A172 (cell line): ENCODE data around the gene HAP1. TPM values are rescaled to one million over a fixed set of nuclear protein-coding genes. Genes with fewer than 3 reads are reported as not detected.
A peak's percentile ranks its signal among the peaks of the same experiment; 100 is the strongest.
"Not testable (repeated sequence)": the region's sequence is repeated elsewhere in the genome, so short reads cannot be mapped to it uniquely, and the experiment has no call there.

Source experiments
- DNase-seq: peaks from one replicate; pipeline ENCODE4 v3.0.0-alpha.2; 2015; ENCODE audit warnings: low spot score
- total RNA-seq: library from RNA; depleted of rRNA; stranded (reverse); fragments of >200 nt; shearing (Covaris generic); gene quantifications from 2 replicates; pipeline ENCODE4 v1.2.3, GENCODE V29; 2014

HAP1 gene
- total RNA-seq, 1 experiment from 2014 or later: 0.43 TPM

DNA sequence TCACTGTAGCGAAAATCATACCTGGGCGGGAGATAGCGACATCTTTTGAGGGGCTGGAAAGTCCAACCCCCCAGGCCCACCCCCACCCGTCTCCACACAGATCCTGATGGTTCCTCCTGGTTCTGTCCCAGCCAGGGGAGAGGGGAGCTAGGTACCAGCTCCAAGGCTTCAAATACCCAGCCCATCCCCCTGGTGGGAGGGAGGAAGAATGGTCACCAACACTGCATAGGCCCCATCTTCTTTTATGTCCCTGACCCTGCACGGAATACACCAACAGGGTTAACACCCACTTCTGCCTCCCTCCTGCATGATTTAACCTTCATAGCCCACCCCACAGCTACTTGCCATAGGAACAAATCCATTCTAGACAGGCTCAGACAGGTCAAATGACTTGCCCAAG, 9.3 kb downstream of the HAP1 start:
- DNase-seq: no peak

DNA sequence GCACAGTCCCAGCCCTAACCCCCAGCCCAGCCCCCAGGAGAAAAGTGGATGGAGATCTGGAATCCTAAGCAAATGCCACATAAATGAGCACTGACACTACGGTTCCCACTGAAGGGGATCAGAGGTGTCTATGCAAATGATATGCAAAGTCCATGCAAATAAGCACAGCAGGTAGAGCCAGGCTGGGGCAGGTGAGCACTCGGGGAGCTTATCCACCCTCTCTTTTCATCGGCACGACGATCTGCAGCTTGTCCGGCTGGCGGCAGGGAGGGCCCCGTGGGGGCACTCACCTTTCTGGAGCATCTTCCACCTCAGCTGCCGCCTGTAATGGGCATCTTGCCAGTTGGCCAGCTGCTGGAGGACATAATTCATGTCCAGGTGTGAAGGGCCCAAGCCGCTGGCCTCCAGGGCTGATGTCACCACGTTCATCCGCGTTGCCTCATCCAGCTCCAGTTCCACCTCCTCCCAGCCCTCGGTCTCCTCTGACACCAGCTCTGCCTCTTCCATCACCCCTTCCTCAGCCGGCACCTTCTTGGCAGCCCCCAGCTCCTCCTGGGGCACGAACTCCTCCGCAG, 9.9 kb downstream of the HAP1 start:
- no peak for DNase-seq

DNA sequence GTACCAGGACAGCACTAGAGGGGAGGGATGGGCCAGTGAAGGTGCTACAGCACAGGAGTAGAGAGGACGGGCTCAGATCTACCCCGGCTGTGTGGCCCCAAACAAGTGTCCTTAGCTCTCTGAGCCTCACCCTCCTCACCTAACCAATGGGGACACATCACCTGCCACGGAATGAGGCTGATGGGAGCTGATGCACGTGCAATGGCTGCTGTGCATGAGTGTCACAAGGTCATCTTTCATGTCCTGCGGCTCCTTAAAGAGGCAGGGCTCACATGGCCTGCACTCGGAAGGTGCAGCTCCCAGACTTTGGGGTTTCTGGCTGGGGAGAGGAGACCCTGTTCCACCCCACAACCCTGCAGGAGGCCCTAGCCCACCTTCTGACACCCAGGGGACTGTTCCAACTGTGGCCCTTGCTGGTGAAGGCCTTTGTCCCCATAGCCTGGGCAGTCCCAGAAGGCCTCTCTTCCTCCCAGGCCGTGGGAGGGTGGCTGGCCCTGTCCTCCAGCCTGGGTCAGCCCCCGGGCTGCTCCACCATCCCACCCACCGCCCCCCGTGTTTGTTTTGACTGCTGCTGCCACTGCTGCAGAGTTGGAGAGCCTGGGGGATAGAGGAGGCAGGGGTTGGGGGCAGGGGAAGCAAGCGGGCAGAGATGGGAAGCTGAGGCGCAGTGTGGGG, 10.5 kb downstream of the HAP1 start:
- DNase-seq: no peak

DNA sequence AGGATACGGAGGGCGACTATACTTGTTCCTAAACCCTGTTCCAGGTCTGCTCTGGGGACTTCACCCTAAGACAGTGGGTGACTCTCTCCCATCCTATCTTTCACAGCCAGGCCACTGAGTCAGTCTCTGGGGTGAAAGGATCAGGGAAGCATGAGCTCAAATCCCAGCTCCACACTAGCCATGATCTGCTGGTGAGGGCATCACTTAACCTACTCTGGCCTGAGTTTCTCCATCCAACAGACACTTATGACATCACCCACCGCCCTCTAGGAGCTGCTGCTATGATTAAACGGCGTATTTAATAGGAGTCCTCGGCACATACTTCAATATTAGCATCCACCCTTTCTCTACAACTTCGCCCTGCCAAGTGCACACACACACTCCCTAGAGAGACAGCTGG, 12.2 kb downstream of the HAP1 start:
- DNase-seq: no peak

DNA sequence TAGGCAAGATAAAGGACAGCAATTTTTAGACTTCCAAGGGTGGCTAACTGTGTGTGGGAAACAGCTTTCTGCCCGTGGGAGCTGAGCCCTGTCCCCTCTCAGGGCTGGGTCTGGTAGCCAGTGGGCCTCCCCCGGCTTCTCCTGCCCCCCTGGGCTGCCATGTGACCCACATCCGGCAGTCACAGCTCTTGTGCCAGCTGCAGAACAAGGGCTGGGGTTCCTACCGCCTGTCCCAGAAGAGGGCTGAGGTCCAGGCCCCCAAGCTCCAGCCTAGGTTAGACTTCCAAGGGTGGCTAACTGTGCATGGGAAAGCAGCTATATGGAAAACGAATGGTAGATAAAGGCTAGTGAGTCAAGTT, 16.2 kb downstream of the HAP1 start:
- no peak for DNase-seq

DNA sequence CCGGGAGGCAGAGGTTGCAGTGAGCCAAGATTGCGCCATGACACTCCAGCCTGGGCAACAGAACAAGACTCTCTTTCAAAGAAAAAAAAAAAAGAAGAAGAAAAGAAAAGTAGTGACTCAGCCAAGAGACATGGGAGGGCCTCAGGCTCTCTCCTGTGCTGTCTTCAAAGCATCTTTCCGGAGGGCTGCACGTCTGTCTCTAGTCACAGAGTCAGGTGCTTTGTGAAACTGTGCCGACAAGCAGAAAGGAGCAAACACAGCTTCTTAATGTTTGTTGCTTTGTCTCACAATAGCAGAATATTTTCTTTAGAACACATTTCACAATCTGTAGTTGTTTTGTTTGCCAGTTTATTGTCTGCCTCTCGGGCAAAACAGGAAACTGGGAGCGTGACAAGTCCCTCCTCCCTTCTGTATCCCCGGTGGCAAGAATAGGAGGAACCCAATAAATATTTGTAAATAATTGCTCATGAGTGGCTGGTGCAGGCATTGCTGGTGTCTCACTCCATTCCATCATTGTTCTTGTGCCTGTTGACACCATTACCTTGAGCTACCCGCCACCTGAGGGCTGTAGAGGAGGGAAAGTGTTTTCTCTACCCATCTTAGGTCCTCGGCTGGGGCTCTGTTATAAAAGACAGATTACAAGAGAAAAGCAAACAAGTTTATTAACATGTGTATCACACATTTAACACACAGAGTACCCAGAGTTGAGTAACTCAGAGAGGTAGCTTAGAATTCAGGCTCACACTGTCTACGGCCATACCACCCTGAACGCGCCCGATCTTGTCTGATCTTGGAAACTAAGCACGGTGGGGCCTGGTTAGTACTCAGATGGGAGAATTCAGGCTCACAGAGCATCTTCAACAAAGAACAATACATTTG, 16.8 kb downstream of the HAP1 start:
- peak; percentile 40 for DNase-seq

DNA sequence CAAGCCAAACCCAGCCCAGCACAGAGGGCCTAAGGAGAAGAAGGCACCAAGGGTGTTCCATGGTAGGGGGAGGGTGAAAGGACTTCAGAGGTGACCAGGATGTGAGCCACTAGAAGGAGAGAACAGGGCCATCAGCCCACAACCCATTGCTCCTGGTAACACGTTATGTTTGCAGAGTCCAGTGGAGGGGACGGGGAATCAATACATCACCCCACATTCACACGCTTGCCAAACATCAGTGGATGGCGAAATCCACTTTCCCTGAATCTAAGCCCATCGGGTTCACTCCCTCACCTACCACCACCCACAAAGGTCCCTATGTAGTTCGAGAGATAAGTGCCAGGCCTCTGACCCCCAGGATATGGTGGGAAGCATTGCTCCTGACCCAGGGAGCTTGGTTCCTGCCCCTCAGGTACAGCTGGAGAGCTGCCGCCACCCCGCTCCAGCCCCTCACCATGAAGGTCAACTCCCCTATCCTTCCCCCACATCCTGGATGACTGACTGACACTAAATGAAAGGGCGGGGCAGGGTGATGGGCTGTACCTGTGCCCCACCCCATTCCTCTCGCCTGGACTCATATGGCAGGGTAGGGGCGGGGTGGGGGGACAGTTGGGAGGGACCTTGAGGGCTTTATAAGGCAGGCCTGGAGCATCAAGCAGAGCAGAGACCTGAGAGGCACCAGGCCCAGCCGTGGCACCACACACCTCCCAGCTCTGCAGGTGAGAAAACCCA, 22.6 kb downstream of the HAP1 start, which contains the start of gene GAST:
Gene GAST, plus strand, starts transcription at position 663 of the 732 bp plus-strand sequence. CDS start 3,106 bp downstream, outside the sequence.
- DNase-seq: no peak

DNA sequence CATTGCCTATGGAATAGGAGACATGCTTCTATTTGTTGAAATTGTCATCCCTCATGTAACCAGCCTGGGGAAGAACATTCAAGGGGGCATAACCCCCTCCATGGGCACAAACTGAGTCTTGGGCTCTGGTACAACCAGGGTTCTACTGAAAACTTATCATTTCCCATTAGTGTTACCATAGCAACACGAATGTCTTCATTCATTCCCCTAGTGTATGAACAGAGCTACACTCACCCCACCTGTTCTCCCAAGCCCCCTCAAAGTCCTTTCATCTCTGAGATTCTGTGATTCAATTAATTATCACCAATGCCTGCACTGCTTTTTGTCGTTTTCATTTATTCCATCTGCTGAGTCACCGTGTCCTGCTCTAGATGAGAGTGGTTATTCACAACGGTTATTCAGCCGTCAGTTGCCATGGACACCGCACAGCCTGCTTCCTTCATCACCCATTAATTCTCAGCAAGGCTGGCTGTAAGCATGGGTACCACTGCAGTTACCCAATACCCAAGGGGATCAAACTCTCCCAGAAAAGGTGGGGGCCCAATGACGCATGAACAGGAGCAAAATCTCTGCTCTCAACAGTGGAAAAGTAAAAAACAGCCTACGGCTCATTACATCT, 23.9 kb downstream of the HAP1 start:
- peak; percentile 88 for DNase-seq

DNA sequence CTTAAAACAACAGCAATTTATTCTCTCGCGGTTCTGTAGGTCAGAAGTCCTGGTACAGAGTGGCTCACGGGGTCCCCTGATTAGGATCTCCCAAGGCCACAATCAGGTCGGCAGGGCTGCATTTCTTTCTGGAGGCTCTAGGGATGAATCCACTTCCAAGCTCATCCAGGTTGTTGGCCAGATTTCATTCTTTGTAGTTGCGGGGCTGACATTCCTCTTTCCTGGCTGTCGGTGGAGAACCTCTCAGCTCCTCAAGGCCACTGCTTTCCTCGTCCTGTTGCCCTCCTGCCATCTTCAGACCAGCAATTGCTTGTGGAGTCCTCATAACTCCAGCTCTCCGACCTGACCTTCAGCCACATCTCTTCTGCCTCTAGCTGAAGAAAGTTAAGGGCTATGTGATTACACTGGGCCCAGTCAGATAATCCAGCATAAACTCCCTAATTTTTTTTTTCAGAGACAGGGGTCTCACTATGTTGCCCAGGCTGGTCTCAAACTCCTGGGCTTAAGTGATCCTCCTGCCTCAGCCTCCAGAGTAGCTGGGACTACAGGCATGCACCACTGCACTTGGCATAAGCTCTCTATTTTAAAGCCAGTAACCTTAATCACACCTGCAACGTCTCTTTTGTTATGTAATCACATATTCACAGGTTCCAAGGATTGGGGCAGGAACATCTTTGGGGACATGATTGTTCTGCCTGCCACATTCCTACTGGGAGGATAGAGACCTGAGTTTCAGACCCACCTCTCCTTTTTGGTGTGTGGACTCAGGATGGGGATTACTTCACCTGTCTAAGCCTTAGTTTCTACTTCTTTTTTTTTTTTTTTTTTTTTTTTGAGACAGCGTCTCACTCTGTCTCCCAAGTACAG, 26.4 kb downstream of the HAP1 start:
- DNase-seq: no peak

DNA sequence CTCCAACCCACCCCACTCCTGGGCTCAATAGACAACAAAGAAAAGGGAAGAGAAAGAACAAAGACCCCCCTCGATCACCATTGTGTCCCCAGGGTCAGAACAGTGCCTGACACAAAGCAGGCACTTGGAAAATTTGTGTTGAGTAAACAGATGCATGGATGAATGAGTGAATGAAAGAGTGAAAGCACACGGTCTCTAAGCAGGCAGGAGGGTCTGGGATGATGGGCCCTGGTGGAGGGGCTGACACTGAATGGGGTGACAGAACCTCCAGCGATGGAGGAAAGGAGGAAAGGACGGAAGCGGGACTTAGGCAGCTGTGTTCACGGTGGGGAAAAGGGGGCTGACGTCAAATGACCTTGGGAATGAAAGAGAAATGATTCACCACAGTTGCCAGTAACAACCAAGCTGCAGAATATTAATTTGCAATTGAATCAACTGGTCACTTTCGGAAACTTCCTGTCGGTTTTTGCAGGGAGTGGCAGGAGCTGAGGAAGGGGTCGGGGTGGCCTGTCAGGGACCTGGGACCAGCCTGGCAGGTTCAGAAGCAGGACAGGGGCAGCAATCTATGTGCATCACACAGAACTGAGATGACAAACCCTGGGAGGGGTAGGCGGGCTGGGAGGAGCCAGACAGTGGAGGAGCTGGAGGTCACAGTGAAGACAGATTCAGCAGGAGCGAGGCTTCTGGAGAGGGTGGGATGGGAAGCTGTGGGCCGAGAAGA, 29.0 kb downstream of the HAP1 start:
- DNase-seq: no peak

DNA sequence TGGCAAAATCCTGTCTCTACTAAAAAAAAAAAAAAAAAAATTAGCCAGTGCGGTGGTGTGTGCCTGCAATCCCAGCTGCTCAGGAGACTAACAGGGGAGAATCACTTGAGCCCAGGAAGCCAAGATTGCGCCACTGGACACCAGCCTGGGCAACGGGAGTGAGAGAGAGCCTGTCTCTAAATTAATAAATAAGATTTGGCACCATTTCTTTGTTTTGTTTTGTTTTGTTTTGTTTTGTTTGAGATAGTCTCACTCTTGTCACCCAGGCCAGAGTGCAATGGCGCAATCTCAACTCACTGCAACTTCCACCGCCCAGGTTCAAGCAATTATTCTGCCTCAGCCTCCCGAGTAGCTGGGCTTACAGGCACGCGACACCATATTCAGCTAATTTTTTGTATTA, 31.7 kb downstream of the HAP1 start:
- DNase-seq: no peak

DNA sequence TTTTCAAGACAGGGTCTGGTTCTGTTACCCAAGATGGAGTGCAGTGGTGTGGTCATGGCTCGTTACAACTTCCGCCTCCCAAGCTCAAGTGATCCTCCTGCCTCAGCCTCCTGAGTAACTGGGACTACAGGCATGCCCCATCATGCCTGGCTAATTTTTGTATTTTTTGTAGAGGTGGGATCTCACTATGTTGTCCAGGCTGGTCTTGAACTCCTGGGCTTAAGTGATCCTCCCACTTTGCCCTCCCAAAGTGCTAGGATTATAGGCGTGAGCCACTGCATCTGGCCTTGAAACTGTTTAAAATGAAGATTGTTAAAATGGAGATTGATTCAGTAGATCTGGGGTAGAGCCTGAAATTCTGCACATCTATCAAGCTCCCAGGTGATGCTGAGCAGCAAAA, 33.6 kb downstream of the HAP1 start:
- not testable (repeated sequence) for DNase-seq

DNA sequence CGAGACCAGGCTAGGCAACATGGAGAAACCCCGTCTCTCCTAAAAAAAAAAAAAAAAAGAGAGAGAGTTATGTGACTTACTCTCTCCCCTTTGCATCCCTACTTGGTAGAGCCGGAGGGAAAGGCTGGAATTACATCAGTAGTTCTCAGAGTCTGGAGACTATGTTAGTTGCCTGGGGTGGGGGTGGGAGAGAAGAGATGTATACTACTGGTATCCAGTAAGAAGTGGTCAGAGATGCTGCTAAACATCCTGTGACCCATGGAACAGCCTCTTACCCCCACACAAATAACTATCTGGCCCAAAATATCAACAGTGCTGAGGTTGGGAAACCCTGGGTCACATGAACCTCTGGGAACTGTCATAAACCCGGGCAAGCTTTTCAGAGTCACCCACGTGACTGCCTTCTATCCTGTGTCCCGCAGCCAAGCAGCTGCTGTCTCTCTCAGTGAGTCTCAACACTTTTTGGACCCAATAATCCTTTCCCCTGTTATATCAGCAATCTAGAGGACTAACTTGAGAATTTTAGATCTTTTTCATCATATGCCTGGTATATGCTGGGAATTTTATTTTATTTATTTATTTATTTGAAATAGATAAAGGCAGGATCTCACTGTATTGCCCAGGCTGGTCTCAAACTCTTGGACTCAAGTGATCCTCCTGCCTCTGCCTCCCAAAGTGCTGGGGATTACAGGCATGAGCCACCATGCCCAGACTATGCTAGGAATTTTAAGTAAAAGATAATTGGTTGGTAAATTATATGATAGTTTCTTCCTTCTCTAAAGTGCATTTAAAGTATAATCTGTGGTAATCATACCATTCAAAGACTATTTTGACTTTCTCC, 37.1 kb downstream of the HAP1 start:
- no peak for DNase-seq

DNA sequence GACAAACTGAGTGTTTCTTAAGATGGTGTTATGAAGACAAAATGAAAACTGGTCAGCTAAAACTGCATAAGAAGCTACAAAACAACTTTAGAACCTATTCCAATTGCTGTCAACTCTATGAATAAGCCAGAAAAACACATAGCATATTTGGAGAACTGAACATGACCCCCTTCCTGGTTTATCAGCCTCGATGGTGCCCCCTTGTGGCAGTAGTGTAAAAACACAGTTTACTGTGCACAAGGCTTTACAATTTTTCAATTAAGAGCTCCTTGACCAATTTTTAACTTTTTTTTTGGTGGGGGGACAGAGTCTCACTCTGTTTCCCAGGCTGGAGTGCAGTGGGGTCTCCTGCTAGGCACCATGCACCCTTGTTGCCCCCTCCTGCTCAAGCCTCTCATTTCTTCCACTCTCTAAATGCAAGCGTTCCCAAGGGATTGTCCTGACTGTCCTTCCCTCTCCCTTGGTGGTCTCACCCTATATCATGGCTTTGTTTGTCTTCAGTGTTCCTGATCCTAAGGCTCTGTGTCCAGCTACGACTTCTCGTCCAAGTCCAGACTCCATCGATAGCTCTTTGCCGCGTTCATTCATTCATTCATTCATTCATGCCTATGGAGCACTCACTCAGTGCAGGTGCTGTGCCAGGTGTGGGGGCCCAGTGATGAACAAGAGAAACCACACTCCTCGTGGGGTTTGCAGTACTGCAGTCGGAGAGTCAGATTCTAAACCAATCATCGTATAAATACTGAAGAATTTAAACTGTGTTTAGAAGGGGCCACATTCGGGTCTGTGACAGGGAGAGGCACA, 38.3 kb downstream of the HAP1 start:
- DNase-seq: peak; percentile 71

DNA sequence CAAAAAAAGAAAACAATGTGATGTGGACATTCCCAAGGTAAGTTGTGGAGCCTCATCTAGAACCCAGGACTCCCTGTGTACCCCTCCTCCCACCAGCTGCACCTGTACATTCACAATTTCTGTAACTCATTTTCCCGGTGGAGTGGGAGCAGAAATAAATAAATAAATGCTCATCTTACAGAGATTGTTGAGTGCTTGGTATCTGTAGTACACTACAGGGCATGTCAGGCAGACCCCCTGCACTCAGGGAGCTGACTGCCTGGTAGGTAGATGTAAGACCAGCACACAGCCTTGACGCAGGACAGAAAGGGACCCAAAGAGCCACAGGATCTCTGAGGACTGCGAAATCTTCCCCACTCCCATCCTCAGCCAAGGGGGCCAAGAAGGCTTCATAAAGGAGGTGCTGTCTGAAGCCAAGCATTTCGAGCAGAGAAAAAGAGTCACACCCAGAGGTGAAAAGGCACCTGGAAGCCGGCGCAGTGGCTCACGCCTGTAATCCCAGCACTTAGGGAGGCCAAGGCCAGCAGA, 39.2 kb downstream of the HAP1 start:
- DNase-seq: no peak

DNA sequence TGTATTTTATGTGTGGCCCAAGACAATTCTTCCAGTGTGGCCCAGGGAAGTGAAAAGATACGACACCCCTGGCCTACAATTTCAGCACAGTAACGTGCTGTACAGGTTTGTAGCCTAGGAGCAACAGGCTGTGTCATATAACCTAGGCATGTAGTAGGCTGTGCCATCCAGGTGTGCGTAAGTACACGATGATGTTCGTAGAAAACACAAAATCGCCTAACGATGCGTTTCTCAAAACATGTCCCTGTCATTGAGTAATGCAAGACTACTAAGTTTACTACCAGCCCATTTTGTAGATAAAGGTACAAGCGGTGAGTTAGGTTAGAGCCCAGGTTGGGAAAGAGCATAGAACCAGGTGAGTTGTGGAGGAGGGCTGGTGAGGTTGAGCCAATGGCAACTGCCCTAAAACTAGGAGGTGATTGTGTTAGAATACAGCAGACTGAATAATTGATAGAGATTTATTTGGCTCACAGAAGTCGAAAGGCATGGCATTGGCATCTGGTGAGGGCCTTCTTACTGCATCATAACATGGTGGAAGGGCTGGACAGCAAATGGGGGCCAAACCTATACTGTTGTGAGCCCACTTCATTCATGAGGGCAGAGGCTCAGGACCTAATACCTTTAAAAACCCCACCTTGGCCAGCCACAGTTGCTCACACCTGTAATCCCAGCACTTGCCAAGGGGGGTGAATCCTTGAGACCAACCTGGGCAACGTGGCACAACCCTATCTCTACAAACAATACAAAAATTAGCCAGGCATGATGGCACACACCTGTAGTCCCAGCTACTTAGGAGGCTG, 41.5 kb downstream of the HAP1 start:
- DNase-seq: no peak
